NCI-H446 (cell line): ENCODE measurements around the gene ENDOG.
"Not testable (repeated sequence)": the region's sequence is repeated elsewhere in the genome, so short reads cannot be mapped to it uniquely, and the experiment has no call there.

Experiments
- DNase-seq, 2 experiments: peaks; one replicate each; lab custom pipeline; 2025; lab: John Stamatoyannopoulos, UW

The ENDOG gene

DNA sequence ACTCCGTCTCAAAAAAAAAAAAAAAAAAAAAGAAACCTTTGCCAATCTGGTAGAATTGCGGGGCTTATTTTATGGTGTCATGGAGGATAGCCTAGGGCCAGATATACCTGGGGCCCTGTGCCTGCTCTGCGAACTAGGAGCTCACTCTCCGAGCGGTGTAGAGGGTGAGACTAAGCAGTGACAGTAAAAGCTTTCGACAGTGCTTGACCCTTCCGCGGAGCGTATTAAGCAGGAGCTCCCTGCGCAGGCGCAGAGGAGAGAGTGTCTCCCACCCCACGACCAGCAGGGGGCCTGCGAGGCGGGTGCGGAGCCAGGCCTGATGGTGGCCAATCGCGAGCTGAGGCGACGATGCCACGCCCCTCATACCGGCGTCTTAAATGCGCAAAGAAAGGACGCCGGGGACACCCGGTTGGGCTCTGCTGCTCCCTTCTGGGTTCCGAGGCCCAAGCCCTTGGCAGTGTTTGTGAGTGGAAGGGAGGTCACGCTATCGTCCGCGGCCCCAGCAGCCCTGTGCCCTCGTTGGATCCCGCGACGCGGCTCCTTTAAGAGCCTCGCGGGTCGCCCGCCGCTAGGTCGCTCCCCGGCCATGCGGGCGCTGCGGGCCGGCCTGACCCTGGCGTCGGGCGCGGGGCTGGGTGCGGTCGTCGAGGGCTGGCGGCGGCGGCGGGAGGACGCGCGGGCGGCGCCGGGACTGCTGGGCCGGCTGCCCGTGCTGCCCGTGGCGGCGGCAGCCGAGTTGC, at the start of gene ENDOG:
TSS of gene ENDOG (plus strand) at position 402 of the 740 bp plus-strand sequence. CDS start at position 587, 185 bp downstream.
- DNase-seq: peak; percentile 90 to 95

DNA sequence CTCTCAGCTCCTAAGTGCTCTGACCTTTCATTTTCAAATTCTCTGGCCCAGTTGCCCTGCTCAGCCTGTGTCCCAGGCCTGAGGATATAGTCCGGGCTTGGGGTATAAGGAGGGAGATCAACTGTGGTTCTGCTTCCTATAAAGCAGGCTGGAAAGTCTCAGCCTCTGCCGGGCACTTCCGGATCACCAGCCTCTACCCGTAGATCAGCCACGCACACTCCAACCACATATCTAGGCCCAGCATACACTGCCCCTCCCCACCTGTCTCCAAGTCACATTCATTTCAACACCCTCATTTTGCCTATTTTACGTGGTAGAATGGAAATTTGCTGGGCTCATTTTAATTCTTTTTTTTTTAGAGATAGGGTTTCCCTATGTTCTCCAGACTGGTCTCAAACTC, 49.7 kb upstream of the ENDOG start:
- DNase-seq: no peak

DNA sequence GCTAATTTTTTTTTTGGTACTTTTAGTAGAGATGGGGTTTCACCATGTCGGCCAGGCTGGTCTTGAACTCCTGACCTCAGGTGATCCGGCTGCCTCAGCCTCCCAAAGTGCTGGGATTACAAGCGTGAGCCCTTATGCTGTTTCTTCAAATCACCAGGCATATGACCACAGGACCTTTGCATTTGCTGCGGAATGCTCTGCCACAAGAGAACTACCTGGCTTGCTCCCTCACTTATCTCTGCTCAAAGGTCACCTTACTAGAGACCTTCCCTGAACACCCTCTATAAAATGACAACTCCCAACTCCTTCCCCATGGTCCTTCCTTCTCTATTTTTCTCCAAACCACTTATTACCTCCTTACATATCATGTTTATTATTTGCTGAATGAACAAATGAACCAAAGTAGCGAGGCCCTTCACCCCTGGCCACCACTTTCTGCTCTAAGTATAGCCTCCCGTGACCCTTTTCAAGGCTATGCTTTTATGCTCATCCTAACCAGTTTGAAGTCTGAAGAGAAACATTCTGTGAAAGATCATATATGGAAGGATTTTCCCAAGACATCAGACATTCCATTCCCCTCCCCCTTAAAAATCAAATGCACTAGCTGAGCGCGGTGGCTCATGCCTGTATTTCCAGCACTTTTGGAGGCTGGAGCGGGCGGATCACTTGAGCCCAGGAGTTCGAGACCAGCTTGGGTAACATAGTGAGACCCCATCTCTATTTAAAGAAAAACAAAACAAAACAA, 47.8 kb upstream of the ENDOG start:
- no peak for DNase-seq

DNA sequence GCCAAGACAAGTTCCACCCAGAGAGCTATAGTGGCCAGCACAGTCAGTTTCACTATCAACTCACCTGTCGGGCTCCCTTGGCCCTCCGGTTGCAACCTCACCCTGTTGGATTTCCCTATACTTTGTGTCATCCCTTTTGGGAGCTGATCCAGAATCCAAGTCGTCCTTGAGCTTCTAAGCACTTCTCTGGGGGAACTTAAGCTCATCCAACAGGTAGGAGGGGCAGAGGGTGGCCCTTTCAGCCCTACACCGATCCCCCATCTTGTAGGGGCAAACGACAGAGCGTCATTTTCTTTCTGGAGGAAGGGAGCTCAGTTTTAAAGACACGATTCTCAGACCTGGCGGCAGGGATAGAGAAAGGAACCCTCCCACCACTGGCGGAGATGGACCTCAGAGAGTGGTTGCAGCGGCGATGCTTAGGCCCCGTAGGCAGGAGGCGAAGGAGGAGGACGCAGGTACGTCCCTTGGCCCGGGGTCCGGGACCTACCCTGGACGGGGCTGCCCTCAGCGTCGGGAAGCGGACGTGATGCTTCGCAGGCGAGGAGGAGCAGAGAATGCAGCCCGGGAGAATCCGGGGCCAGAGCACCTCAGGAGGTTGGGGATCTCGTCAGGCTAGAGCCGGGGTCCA, 47.1 kb upstream of the ENDOG start:
- DNase-seq: no peak

DNA sequence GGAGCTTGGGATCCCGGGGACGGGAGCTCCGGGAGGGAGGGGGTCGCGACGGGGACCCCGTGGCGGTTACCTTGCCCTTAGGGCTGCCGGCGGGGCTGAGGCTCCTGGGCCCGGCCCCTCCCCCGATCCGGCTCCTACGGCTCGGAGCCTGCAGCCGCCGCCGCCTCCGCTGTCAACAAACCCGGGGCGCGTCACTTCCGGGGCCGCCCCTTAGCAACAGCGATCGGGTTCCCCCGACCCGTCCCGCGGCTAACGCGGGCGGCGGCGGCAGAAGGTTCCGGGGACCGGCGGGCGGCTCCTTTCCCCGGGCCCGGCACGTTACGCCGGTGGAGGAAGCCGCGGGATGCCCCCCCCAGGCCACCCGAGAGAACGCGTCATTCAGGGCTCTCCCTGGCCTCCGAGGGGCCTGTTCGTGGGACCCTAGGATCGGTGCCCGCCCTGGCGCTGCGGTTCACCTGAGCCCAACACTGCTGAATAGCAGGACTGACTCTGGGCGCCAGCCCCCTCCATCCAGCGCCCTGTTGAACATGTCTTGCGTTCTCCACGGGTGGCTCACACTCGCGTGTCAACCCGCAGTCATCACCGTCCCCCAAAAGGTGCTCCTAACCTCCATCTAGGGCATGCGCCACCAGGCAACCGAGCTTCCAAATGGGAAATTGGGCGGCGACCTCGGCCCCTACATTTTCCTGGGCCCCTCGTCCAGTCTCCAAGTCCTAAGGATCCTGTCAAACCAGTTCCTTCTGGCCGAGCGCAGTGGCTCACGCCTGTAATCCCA, 46.4 kb upstream of the ENDOG start, which contains the start of gene ZER1:
TSS of gene ZER1 (minus strand) at position 183 of the 775 bp plus-strand sequence. CDS start 16,362 bp downstream, outside the sequence.
- peak; percentile 38 to 81 for DNase-seq

DNA sequence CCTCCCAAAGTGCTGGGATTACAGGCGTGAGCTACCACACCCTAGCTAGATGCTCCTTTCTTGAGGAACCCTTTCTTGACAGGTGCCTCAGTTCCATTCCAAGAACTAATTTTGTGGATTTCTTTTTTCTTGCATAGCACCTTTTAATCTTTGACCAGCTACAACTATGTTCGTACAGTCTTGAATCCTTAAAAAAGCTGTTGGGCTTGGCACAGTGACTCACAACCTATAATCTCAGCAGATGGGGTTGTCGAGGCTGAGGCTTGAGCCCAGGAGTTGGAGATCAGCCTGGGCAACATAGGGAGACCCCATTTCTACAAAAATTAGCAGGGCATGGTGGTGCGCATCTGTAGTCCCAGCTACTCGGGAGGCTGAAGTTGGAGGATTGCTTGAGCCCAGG, 45.3 kb upstream of the ENDOG start:
- no peak for DNase-seq

DNA sequence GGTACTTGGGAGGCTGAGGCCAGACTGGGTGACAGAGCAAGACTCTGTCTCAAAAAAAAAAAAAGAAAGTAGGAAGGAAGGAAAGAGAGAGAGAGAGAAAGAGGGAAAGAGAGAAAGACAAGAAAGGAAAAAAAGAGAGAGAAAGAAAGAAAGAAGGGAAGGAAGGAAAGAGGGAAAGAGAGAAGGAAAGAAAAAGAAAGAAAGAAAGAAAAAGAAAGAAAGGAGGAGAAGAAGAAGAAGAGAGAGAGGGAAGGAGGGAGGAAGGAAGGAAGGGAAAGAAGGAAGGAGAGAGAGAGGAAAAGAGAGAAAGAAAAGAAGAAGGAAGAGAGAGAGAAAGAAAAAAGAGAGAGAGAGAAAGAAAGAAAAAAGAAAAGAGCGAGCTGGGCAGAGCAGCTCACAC, 43.5 kb upstream of the ENDOG start:
- DNase-seq: no peak

DNA sequence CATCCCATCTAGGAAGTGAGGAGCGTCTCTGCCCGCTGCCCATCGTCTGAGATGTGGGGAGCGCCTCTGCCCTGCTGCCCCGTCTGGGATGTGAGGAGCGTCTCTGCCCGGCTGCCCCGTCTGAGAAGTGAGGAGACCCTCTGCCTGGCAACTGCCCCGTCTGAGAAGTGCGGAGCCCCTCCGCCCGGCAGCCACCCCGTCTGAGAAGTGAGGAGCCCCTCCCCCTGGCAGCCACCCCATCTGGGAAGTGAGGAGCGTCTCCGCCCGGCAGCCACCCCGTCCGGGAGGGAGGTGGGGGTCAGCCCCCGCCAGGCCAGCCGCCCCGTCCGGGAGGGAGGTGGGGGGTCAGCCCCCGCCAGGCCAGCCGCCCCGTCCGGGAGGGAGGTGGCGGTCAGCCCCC, 38.2 kb upstream of the ENDOG start:
- DNase-seq: not testable (repeated sequence)

DNA sequence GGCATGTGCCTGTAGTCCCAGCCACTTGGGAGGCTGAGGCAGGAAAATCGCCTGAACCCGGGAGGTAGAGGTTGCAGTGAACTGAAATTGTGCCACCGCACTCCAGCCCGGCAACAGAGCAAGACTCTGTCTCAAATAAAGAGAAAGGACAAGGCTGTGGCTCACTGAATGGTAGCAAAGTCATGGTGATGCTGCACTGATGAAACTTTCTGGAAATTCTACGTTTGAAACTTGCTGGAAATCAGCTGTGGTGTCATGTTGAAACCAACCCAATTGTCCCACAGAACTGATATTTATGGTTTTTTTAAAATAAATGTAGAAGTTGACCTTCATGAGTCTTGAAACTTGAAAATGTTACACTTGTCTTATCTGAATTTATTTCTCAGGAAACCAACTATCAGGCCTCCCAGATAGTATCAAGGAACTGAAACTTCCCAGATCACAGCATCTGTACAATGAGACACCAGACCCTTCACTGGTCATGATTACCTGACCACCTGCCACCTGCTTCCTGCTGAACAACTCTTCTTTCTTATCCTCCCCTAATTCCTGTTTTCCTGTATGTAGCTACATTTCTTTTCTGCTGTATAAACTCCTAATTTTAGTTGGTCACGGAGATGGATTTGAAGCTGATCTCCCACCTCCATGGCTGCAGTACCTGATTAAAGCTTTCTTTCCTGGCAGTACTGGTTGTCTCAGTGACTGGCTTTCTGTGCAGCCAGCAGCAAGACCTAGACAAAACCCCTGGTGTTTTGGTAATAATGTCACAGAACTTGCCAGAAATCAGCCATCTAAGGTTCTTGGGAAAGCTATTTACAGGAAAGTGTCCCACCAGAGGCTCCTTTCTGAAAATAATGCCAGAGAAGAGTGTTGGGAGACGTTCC, 36.9 kb upstream of the ENDOG start:
- no peak for DNase-seq

DNA sequence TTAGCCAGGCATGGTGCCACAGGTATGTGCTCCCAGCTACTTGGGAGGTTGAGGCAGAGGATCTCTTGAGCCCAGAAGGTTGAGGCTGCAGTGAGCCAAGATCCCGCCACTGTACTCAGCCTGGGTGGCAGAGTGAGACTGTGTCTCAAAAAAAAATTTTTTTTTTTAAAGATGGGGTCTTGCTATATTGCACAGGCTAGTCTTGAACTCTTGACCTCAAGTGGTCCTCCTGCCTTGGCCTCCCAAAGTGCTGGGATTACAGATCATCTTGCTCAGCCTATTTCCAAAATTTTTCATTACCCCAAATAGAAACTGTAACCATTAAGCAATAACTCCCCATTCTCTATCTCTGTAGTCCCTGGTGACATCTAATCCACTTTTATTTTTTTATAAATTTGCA, 35.6 kb upstream of the ENDOG start:
- no peak for DNase-seq

DNA sequence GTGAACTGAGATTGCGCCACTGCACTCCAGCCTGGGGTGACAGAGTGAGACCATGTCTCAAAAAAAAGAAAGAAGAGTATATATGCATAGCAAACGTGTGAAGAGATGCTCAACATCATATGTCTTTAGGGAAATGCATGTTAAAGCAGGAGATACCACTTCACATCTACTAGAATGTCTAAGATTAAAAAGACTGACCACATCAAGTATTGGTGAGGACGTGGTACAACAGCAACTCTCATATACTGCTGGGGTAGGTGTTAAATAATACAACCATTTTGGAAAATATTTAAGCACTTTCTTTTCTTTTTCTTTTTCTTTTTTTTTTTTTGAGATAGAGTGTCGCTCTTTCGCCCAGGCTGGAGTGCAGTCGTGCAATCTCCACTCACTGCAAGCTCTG, 32.9 kb upstream of the ENDOG start:
- DNase-seq: no peak

DNA sequence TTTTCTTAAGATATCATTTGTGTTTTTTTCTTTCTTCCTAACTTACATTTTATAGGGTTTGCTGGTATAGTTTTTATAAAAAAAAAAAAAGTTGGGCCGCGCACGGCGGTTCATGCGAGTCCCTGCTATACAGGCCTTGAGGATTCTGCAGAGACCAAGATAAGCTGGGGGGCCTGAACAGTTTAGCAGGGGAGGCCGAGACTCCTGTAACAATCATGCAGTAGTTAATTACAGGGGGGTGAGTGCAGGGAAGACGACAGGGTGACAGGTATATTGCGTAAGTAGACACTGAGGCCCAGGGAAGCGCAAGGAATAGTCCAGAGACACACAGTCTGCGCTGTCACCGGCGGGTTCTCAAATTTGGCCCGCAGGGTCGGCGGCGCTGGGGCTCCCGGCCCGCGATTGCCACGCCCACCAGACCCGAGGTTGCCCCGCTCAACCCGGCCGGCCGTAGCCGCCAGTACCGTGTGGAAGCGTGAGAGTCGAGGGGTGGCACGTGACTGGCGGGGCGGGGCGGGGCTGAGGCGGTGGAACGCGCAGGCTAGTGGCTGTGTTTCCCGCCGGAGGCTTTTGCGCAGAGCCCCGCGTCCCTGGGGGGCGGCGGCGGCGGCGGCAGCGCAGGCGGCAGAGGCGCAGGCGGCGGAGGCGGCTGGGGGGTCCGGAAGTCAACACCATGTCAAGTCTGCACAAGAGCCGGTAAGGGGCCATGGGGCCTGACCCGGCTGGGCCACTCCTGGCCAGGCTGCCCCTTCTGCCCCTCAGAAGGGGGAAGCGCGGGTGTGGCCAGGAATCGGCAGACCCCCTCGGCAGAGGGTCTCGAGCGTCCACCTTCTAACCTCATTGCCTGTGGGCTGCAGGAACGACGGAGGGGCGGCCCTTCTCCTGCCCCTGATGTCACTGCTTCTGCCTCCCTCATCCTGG, 31.4 kb upstream of the ENDOG start, which contains the start of gene TBC1D13:
TSS of gene TBC1D13 (plus strand) at position 573 of the 921 bp plus-strand sequence. CDS start at position 674, 101 bp downstream.
- DNase-seq: peak; percentile 20 to 79

DNA sequence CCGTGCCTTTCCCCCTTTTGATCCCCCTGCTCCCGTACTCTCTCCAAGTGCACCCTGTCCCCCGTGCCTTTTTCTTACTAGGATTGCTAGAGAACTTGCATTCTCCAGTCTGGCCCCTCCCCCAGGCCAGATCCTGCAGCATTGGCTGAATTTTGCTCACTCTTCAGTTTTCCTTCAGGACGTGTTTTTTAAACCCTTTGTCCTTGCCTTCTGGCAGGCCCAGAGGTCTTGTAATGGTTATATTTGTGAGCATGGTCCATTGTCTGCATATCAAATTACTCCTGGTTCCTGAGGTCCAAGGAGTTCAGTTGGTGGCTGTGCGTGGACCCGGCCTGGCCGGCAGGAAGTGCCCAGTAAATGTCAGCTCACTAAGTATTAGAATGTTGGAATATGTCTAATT, 30.6 kb upstream of the ENDOG start:
- DNase-seq: no peak

DNA sequence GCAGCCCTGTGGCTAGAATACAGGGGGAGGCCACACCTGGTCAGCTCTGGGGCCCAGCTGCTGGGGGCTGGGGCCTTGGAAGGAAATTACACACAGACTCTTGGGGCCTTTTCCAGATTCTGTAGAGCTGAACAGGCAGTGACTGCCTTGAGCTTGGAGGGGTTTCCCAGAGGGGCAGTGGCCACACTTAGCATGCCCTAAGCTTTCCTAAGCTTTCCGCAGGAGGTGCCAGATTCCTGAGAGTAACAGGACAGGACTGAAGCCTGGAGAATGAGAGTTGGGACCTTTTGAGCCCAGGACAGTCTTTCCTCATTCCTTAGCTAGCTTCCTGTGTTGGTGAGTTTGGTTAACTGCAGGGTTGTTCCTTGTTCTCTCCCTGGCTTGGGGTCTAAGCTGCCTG, 29.9 kb upstream of the ENDOG start:
- DNase-seq: no peak

DNA sequence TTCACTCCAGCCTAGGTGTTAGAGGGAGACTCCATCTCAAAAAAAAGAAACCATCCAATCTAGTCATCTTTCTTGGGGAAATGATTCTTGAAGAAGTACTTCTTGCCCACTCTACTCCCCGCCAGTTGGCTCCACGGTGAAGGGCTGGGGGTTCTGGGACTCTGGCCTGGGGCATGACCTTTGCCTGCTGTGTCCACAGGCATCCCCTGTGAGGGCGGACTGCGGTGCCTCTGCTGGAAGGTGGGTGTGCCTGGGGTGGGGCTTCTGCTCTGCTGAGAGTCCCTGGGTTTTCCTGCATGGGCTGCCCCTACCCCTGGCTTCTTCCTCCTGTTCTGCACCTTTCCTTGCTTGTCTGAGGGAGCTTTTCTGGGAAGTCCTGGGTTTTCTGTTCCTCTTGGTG, 27.8 kb upstream of the ENDOG start:
- DNase-seq: no peak

DNA sequence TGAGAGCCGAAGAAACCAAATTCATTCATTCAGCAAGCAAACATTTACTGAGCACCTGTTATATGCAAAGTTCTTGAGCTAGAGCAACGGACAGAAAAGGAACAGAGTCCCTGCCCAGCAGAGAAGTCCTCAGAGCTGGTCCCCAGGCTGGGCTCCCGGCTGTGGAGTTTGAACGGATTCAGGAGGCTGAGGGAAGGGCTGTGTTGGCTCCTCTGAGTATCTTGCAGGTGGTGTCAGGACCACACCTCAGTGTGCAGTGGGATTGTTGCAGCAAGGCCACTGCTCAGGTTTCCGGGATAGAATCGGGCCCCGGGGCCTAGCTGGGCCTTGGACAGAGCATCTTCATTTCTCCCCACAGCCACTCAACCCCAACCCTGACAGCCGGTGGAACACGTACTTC, 26.2 kb upstream of the ENDOG start:
- no peak for DNase-seq

DNA sequence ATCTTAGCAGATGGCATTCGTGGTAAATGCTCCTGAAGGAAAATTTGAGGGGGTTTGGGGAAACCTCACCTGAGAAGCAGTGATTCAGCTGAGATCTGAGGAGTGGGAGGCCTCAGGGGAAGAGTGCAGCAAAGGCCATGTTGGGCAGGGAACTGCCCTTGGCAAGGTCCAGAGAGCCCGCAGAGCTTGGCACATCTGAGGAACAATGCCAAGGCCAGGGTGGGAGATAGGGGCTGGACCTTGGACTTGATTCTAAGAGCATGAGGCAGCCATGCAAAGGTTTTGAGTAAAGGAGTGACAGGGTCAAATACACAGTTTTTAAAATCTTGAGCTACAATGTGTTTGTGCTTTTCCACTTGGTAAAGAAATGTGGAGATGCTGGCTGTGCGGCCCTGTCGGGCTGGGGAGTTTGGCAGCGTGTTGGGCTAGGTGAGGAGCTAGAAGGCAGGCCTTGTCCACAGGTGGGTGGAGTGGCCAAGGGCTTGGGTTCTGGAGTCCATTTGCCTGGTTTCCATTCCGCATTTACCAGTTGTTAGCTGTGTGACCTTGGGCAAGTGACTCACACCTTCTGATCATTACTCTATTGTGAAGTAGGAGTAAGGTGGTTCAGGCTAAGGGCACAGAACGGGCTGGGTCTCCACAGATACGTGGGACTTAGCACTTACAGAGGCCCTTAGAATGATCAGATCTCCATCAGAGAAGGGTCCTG, 25.2 kb upstream of the ENDOG start:
- no peak for DNase-seq

DNA sequence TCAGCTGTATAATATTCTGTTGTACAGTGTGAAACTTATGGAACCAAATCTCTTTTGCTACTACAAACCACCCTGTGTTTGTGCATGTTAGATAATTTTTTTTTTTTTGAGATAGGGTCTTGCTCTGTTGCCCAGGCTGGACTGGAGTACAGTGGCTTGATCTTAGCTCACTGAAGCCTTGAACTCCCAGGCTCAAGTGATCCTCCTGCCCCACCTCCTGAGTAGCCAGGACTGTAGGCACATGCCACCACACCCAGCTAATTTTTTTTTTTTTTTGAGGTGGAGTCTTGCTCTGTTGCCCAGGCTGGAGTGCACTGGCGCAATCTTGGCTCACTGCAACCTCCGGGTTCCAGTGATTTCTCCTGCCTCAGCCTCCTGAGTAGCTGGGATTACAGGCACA, 23.3 kb upstream of the ENDOG start:
- not testable (repeated sequence) for DNase-seq

DNA sequence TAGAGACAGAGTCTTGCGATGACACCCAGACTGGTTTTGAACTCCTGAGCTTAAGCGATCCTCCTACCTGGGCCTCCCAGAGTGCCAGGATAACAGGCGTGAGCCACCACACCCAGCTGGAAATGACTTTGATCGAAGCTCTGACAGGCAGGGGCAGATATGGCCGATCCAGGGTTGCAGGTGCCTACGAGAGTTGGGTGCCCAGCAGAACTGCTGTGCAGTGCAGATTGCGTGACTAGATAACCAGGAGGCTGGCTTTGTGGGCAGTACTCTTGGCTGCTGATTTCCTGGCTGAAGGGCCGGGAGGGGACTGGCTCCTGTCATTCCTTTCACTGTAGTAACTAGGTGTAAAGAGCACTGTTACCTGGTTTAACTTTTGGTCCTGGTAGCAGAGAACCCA, 19.4 kb upstream of the ENDOG start:
- DNase-seq: no peak
